KOPT-K1 (cell line): ENCODE measurements around the gene MYOC.
"Not testable (repeated sequence)": the region's sequence is repeated elsewhere in the genome, so short reads cannot be mapped to it uniquely, and the experiment has no call there.

Source experiments
- H3K27ac ChIP-seq: fragments of 200-600 bp; sonication (generic); 2 replicates; pipeline ENCODE4 v1.5.1; 2016; ENCODE audit warnings: antibody characterized with exemption, mild to moderate bottlenecking, low read depth, low read length; ENCODE audit not compliant: poor library complexity, severe bottlenecking
- H3K36me3 ChIP-seq: fragments of 200-600 bp; sonication (generic); 2 replicates; pipeline ENCODE4 v1.5.1; 2017; ENCODE audit warnings: antibody characterized with exemption, mild to moderate bottlenecking, low read length, moderate library complexity; ENCODE audit not compliant: insufficient read depth
- H3K9me3 ChIP-seq: fragments of 200-600 bp; sonication (generic); 2 replicates; pipeline ENCODE4 v1.5.1; 2017; ENCODE audit warnings: antibody characterized with exemption, low read length, mild to moderate bottlenecking; ENCODE audit not compliant: insufficient read depth, poor library complexity, severe bottlenecking

Gene MYOC

GRCh38 chr1:171652234-171652822 lies at the start of gene MYOC:
Gene MYOC, minus strand, starts transcription at chr1:171652688. Its CDS starts 77 bp downstream, at chr1:171652611.
- Histone ChIP-seq H3K36me3 (no peaks in the 10 kb centered on the region), H3K27ac (no peak within 1 kb of the TSS), H3K9me3 (no peaks in the 10 kb centered on the region)

GRCh38 chr1:171699531-171699930 lies 47.0 kb upstream of the MYOC start:
- Histone ChIP-seq H3K9me3 (no peaks in the 10 kb centered on the region), H3K27ac (no peak overlapping the region), H3K36me3 (0 out of 2 replicates have a peak, but pooled peaks cover 4% of the 10 kb centered on the region)

GRCh38 chr1:171695772-171696171 lies 43.3 kb upstream of the MYOC start:
- H3K36me3 ChIP-seq, H3K27ac ChIP-seq, H3K9me3 ChIP-seq: not testable (repeated sequence)

GRCh38 chr1:171693541-171693940 lies 41.1 kb upstream of the MYOC start:
- not testable (repeated sequence) for H3K9me3 ChIP-seq, H3K36me3 ChIP-seq, H3K27ac ChIP-seq

GRCh38 chr1:171683870-171684269 lies 31.4 kb upstream of the MYOC start:
- no peak overlapping the region for H3K27ac ChIP-seq
- H3K9me3 ChIP-seq = no peaks in the 10 kb centered on the region
- no peaks in the 10 kb centered on the region for H3K36me3 ChIP-seq

GRCh38 chr1:171680339-171680738 lies 27.9 kb upstream of the MYOC start:
- Histone ChIP-seq H3K9me3 (no peaks in the 10 kb centered on the region), H3K27ac (no peak overlapping the region), H3K36me3 (no peaks in the 10 kb centered on the region)

- Histone ChIP-seq H3K9me3 (no peaks in the 10 kb centered on the region), H3K27ac (no peak overlapping the region), H3K36me3 (no peaks in the 10 kb centered on the region)
These were observed 24.3 kb upstream of the MYOC start for GRCh38 chr1:171676823-171677222.

- H3K27ac ChIP-seq = no peak overlapping the region
- H3K9me3 ChIP-seq = no peaks in the 10 kb centered on the region
- no peaks in the 10 kb centered on the region for H3K36me3 ChIP-seq
These were observed 22.2 kb upstream of the MYOC start for GRCh38 chr1:171674431-171675405.

GRCh38 chr1:171670739-171671138 lies 18.3 kb upstream of the MYOC start:
- Histone ChIP-seq H3K9me3 (no peaks in the 10 kb centered on the region), H3K27ac (no peak overlapping the region), H3K36me3 (no peaks in the 10 kb centered on the region)

- Histone ChIP-seq H3K36me3 (no peaks in the 10 kb centered on the region), H3K27ac (no peak overlapping the region), H3K9me3 (no peaks in the 10 kb centered on the region)
These were observed 15.9 kb upstream of the MYOC start for GRCh38 chr1:171668372-171668771.

- Histone ChIP-seq H3K27ac (no peak overlapping the region), H3K9me3 (no peaks in the 10 kb centered on the region), H3K36me3 (no peaks in the 10 kb centered on the region)
These were observed 13.8 kb upstream of the MYOC start for GRCh38 chr1:171666114-171666769.

GRCh38 chr1:171664976-171665375 lies 12.5 kb upstream of the MYOC start:
- Histone ChIP-seq H3K27ac (no peak overlapping the region), H3K36me3 (no peaks in the 10 kb centered on the region), H3K9me3 (no peaks in the 10 kb centered on the region)

- H3K27ac ChIP-seq = no peak overlapping the region
- no peaks in the 10 kb centered on the region for H3K36me3 ChIP-seq
- no peaks in the 10 kb centered on the region for H3K9me3 ChIP-seq
These were observed 11.5 kb upstream of the MYOC start for GRCh38 chr1:171663854-171664575.

- Histone ChIP-seq H3K27ac (no peak overlapping the region), H3K9me3 (no peaks in the 10 kb centered on the region), H3K36me3 (no peaks in the 10 kb centered on the region)
These were observed 10.8 kb upstream of the MYOC start for GRCh38 chr1:171663036-171663853.
